GM06990 (cell line): Measurements from ENCODE around the gene CYB561A3.

ENCODE experiments used
- DNase-seq: peaks from one replicate; pipeline ENCODE4 v3.0.0-alpha.2; 2011; ENCODE audit not compliant: insufficient read length; ENCODE audit errors: extremely low read depth
- H3K27me3 ChIP-seq: replicated peaks from 2 replicates; pipeline ENCODE4 v1.6.0; 2011; ENCODE audit warnings: low read length; ENCODE audit not compliant: control insufficient read depth, insufficient read depth
- H3K36me3 ChIP-seq: 2 replicates; pipeline ENCODE4 v1.5.1; 2011; ENCODE audit warnings: low read length; ENCODE audit not compliant: control insufficient read depth, insufficient read depth
- H3K4me3 ChIP-seq: replicated peaks from 2 replicates; pipeline ENCODE4 v1.5.1; 2011; ENCODE audit warnings: low read depth, mild to moderate bottlenecking, control low read depth, low read length
- TF ChIP-seq, protein P1 (sequence below): IDR thresholded peaks from 2 replicates; pipeline ENCODE4 v1.5.1; 2011; ENCODE audit warnings: low read length, control low read depth, mild to moderate bottlenecking, inconsistent platforms; ENCODE audit not compliant: insufficient read depth, poor library complexity, severe bottlenecking

The CYB561A3 gene

DNA sequence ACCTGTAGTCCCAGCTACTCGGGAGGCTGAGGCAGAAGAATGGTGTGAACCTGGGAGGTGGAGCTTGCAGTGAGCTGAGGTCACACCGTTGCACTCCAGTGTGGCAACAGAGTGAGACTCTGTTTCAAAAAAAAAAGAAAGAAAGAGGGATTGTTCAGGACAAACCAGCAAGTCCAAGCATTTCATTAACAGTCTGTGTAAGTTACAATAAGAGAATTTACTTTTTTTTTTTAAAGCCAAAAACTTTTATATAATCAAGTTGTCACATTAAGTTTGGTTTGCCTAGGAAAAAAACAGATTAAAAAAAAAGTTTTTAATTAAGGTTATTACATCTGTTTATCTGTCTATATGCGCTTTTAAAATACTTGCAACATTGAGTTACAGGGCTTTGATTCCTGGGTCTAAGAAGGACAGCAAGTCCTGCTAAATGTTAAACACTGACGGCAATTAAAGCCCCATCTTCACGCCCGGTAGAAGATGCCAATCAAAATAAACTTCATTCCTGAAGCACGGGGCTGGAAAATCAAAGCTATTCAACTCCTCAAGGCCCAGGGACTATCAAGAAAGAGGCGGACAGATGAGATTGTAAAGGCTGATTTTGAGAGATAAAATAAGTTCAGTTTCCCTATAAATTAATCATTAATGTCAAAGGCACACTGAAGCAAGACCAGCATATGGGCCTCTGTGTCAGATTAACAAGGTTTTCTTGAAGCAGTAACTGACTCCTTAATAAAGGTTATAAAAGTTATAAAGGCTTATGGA lies 11.2 kb upstream of the CYB561A3 start:
- no peak overlapping the region for H3K4me3 ChIP-seq
- peaks cover 8% of the 10 kb centered on the region for H3K36me3 ChIP-seq
- no peaks in the 10 kb centered on the region for H3K27me3 ChIP-seq
- TF ChIP-seq, protein P1, sequence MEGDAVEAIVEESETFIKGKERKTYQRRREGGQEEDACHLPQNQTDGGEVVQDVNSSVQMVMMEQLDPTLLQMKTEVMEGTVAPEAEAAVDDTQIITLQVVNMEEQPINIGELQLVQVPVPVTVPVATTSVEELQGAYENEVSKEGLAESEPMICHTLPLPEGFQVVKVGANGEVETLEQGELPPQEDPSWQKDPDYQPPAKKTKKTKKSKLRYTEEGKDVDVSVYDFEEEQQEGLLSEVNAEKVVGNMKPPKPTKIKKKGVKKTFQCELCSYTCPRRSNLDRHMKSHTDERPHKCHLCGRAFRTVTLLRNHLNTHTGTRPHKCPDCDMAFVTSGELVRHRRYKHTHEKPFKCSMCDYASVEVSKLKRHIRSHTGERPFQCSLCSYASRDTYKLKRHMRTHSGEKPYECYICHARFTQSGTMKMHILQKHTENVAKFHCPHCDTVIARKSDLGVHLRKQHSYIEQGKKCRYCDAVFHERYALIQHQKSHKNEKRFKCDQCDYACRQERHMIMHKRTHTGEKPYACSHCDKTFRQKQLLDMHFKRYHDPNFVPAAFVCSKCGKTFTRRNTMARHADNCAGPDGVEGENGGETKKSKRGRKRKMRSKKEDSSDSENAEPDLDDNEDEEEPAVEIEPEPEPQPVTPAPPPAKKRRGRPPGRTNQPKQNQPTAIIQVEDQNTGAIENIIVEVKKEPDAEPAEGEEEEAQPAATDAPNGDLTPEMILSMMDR = no peak
- no peak for DNase-seq

DNA sequence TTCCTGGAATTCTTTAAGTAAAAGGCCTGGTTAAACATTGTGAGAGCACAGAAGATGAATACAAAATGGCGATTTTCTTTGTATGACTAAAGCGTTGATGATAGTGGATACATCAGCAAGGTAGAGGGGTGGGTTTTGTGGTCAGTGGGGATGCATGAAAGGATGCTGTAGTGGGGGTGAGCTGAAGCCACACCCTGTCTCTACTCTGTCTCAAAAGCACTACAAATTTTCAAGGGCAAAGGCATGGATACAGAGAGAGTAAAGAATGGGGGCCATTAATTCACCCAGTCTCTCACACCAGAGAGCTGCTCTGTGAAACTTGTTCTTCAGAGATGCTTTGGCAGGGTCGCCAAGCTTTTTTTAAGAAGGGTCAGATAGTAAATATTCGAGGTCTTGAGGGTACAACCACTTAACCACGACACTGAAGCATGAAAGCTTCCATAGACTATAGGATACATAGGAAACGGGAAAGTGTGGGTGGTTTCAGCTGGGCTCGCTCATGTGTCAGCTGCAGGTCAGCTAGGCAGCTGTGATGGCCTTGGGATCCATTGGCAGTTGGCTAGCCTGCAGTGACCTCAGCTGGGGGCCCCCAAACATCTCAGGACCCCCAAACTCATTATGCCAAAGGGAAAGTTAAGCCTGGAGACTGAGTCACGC lies 8.8 kb upstream of the CYB561A3 start:
- Histone ChIP-seq H3K4me3 (no peak overlapping the region), H3K27me3 (no peaks in the 10 kb centered on the region), H3K36me3 (peaks cover 20% of the 10 kb centered on the region)
- TF ChIP-seq, protein P1 = no peak
- no peak for DNase-seq

GRCh38 chr11:61369372-61370348 lies 8.0 kb upstream of the CYB561A3 start:
- H3K36me3 ChIP-seq = peaks cover 21% of the 10 kb centered on the region
- DNase-seq = no peak
- no peaks in the 10 kb centered on the region for H3K27me3 ChIP-seq
- TF ChIP-seq, protein P1 = no peak
- no peak overlapping the region for H3K4me3 ChIP-seq

GRCh38 chr11:61368646-61369045 lies 7.0 kb upstream of the CYB561A3 start:
- Histone ChIP-seq H3K4me3 (no peak overlapping the region), H3K36me3 (peaks cover 26% of the 10 kb centered on the region), H3K27me3 (no peaks in the 10 kb centered on the region)
- no peak for DNase-seq
- TF ChIP-seq, protein P1 = no peak

DNA sequence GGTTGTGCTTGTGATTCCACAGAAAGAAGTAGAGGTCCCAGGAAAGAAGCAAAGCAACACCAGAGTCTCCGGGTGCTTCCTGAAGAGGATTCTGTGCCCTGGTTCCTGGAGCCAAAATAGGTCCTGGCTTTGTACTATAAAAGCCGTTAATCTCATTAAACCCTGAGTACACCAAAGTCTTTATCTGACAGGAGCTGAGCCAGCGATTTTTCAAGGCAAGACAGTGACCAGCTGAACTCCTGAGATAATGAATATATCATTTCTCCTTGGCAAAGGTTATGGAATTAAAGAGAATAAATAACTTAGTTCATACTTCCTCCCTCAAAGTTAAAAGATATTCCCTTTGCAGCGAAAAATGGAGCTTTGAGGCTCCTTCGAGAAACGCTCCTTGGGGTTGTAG lies 5.7 kb upstream of the CYB561A3 start:
- H3K36me3 ChIP-seq = peaks cover 26% of the 10 kb centered on the region
- H3K27me3 ChIP-seq = no peaks in the 10 kb centered on the region
- no peak for DNase-seq
- TF ChIP-seq, protein P1 = no peak
- H3K4me3 ChIP-seq = no peak overlapping the region
